Hepatocyte (in vitro differentiated cells): ENCODE results near the gene PPP1R9A. TPM values are rescaled to one million over a fixed set of nuclear protein-coding genes. Genes with fewer than 3 reads are reported as not detected.

Source experiments
- DNase-seq: peaks from one replicate; pipeline ENCODE4 v3.0.0-alpha.2; 2016; ENCODE audit warnings: low spot score
- H2AFZ ChIP-seq: fragments of 200-600 bp; sonication (generic); 2 replicates; pipeline ENCODE4 v1.6.0; 2016; ENCODE audit warnings: antibody characterized with exemption, mild to moderate bottlenecking
- H3K27ac ChIP-seq: fragments of 200-600 bp; sonication (generic); 2 replicates; pipeline ENCODE4 v1.5.1; 2016; ENCODE audit warnings: mild to moderate bottlenecking
- H3K27me3 ChIP-seq: fragments of 200-600 bp; sonication (generic); 2 replicates; pipeline ENCODE4 v1.6.1; 2016
- H3K36me3 ChIP-seq: fragments of 200-600 bp; sonication (generic); replicated peaks from 2 replicates; pipeline ENCODE4 v1.5.1; 2016; ENCODE audit warnings: low read depth; ENCODE audit not compliant: insufficient read depth
- H3K4me1 ChIP-seq: fragments of 200-600 bp; sonication (generic); 2 replicates; pipeline ENCODE4 v1.5.1; 2016; ENCODE audit warnings: mild to moderate bottlenecking, moderate library complexity; ENCODE audit not compliant: insufficient read depth
- H3K4me2 ChIP-seq: fragments of 200-600 bp; sonication (generic); 2 replicates; pipeline ENCODE4 v1.6.0; 2016
- H3K4me3 ChIP-seq: fragments of 200-600 bp; sonication (generic); 2 replicates; pipeline ENCODE4 v1.5.1; 2016; ENCODE audit warnings: mild to moderate bottlenecking
- H3K79me2 ChIP-seq: fragments of 200-600 bp; sonication (generic); 2 replicates; pipeline ENCODE4 v1.6.0; 2017; ENCODE audit warnings: mild to moderate bottlenecking
- H3K9me2 ChIP-seq: fragments of 200-600 bp; sonication (generic); replicated peaks from 2 replicates; pipeline ENCODE4 v1.6.0; 2017; ENCODE audit warnings: mild to moderate bottlenecking; ENCODE audit not compliant: insufficient read depth
- H3K9me3 ChIP-seq: fragments of 200-600 bp; sonication (generic); 2 replicates; pipeline ENCODE4 v1.5.1; 2016; ENCODE audit warnings: low read depth, mild to moderate bottlenecking
- H4K20me1 ChIP-seq: fragments of 200-600 bp; sonication (generic); 2 replicates; pipeline ENCODE4 v1.6.0; 2016; ENCODE audit warnings: mild to moderate bottlenecking; ENCODE audit not compliant: insufficient read depth, poor library complexity, severe bottlenecking
- EZH2 ChIP-seq: fragments of 200-600 bp; sonication (generic); IDR thresholded peaks from 2 replicates; pipeline ENCODE4 v1.6.1; 2016; ENCODE audit warnings: antibody characterized with exemption, mild to moderate bottlenecking, borderline replicate concordance
- EZH2phosphoT487 ChIP-seq: fragments of 200-600 bp; sonication (generic); IDR thresholded peaks from one replicate; pipeline ENCODE4 v1.6.1; 2018; ENCODE audit warnings: antibody characterized with exemption, mild to moderate bottlenecking, low read depth, moderate library complexity; ENCODE audit not compliant: unreplicated experiment, severe bottlenecking
- WGBS: methylation state at CpG from one replicate; pipeline ENCODE4 v1.1.6; 2016; ENCODE audit warnings: low lambda C conversion rate; ENCODE audit errors: missing lambda C conversion rate; 5-methylcytosine and 5-hydroxymethylcytosine counted together
- polyA plus RNA-seq: library from polyadenylated mRNA; unstranded; fragments of >200 nt; fragmentation: Nextera tagmentation; extraction: Ambion mirVana; gene quantifications from 2 replicates; pipeline ENCODE4 v1.2.1, GENCODE V29; 2016
- total RNA-seq: library from RNA; depleted of rRNA; stranded (reverse); fragments of >200 nt; gene quantifications from 2 replicates; pipeline ENCODE4 v1.2.3, GENCODE V29; 2014
- TF ChIP-seq, protein P1 (sequence below): fragments of 200-600 bp; sonication (generic); IDR thresholded peaks from 2 replicates; pipeline ENCODE4 v1.5.1; 2016; ENCODE audit warnings: antibody characterized with exemption, mild to moderate bottlenecking; ENCODE audit not compliant: poor library complexity

PPP1R9A gene
- total and polyA plus RNA-seq, 2 experiments from 2014 or later: 11.7 to 25.7 TPM

DNA sequence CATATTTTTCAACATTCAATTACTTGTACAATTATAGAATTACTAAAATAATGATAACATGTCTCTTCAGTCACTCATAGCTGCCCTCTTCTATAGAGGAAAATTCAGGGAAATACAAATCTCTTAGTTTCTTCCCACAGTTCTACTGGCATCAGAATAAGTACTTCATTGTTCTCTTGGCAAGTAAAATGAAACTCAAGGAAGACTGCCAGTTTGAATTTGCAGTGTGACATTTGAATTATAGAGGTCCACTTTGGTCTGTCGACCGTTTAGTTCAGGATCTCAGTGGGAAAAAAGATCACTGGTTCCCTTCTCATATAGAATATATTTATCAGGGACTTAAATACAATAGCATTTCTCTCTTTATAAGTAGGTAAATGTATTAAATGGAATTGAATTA, 302.4 kb downstream of the PPP1R9A start:
- H3K36me3 ChIP-seq: no peaks in the 10 kb centered on the region
- H3K9me2 ChIP-seq: no peaks in the 10 kb centered on the region
- TF ChIP-seq EZH2 (no peak), EZH2phosphoT487 (no peak)
- TF ChIP-seq, protein P1, sequence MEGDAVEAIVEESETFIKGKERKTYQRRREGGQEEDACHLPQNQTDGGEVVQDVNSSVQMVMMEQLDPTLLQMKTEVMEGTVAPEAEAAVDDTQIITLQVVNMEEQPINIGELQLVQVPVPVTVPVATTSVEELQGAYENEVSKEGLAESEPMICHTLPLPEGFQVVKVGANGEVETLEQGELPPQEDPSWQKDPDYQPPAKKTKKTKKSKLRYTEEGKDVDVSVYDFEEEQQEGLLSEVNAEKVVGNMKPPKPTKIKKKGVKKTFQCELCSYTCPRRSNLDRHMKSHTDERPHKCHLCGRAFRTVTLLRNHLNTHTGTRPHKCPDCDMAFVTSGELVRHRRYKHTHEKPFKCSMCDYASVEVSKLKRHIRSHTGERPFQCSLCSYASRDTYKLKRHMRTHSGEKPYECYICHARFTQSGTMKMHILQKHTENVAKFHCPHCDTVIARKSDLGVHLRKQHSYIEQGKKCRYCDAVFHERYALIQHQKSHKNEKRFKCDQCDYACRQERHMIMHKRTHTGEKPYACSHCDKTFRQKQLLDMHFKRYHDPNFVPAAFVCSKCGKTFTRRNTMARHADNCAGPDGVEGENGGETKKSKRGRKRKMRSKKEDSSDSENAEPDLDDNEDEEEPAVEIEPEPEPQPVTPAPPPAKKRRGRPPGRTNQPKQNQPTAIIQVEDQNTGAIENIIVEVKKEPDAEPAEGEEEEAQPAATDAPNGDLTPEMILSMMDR: no peak
- H3K4me3 ChIP-seq: no peak overlapping the region
- H3K4me1 ChIP-seq: no peaks in the 10 kb centered on the region
- no peak overlapping the region for H3K4me2 ChIP-seq
- no peak overlapping the region for H3K27ac ChIP-seq
- H2AFZ ChIP-seq: no peak overlapping the region
- H3K27me3 ChIP-seq: no peaks in the 10 kb centered on the region
- no peaks in the 10 kb centered on the region for H4K20me1 ChIP-seq
- no peaks in the 10 kb centered on the region for H3K79me2 ChIP-seq
- H3K9me3 ChIP-seq: no peaks in the 10 kb centered on the region
- DNase-seq: no peak
- 89% methylated on average over 2 of the region's 2 CpGs for WGBS

DNA sequence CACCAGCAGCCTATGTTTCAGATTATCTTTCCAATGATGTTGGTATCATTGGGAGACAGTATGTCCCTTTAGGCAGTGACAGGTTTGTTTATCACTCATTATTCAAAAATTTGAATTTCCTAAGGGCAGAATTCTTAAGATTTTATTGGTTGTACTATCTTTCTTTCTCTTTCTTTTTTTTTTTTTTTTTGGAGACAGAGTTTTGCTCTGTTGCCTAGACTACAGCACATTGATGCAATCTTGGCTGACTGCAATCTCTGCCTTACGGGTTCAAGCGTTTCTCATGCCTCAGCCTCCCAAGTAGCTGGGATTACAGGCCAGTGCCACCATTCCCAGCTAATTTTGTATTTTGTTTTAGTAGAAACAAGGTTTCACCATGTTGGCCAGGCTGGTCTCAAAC, 305.8 kb downstream of the PPP1R9A start:
- H3K27me3 ChIP-seq: no peaks in the 10 kb centered on the region
- no peaks in the 10 kb centered on the region for H3K36me3 ChIP-seq
- H3K27ac ChIP-seq: no peak overlapping the region
- 82% methylated on average over 2 of the region's 2 CpGs for WGBS
- no peaks in the 10 kb centered on the region for H3K4me1 ChIP-seq
- no peaks in the 10 kb centered on the region for H3K79me2 ChIP-seq
- no peaks in the 10 kb centered on the region for H3K9me3 ChIP-seq
- no peak for DNase-seq
- H3K9me2 ChIP-seq: no peaks in the 10 kb centered on the region
- no peaks in the 10 kb centered on the region for H4K20me1 ChIP-seq
- no peak overlapping the region for H2AFZ ChIP-seq
- TF ChIP-seq EZH2 (no peak), EZH2phosphoT487 (no peak)
- TF ChIP-seq, protein P1: no peak
- no peak overlapping the region for H3K4me3 ChIP-seq
- H3K4me2 ChIP-seq: no peak overlapping the region

DNA sequence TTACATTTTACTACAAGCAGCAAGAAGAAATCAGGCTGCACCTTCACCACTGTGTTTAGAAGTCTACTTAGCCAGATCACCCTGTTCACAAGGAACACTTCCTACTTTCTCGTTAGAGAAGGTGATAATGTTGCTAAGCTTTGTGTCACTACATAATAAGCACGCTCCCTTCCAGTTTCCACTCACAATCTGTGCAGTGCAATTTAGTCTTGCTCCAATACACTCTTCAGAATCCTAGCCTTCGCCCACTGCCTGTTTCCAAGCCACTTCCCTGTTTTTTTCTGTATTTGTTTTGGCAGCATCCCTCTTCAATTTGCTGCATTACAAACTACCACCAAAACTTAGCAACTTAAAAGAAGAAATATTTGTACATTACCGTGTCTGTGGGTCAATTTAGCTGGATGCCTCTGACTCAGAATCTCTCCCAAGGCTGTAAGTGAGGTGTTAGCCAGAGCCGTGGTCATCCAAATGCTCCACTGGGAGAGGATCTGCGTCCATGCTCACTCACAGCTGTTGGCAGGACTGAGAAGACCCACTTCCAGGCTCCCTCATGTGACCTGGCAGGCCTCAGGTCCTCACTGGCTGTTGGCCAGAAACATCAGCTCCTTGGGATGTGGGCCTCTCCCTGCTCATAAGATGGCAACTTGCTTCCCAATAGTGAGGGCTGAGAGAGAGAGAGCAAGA, 306.6 kb downstream of the PPP1R9A start:
- H3K9me3 ChIP-seq: no peaks in the 10 kb centered on the region
- TF ChIP-seq, protein P1: no peak
- TF ChIP-seq EZH2: no peak
- no peak for TF ChIP-seq EZH2phosphoT487
- H3K27ac ChIP-seq: no peak overlapping the region
- no peak overlapping the region for H2AFZ ChIP-seq
- no peaks in the 10 kb centered on the region for H3K36me3 ChIP-seq
- WGBS: 92% methylated on average over 6 of the region's 6 CpGs
- no peak for DNase-seq
- no peak overlapping the region for H3K4me2 ChIP-seq
- H3K4me1 ChIP-seq: no peaks in the 10 kb centered on the region
- no peaks in the 10 kb centered on the region for H3K9me2 ChIP-seq
- no peaks in the 10 kb centered on the region for H3K79me2 ChIP-seq
- no peaks in the 10 kb centered on the region for H4K20me1 ChIP-seq
- H3K27me3 ChIP-seq: no peaks in the 10 kb centered on the region
- no peak overlapping the region for H3K4me3 ChIP-seq
